ENCODE measurements around the gene NMBR. TPM values are rescaled to one million over a fixed set of nuclear protein-coding genes. Genes with fewer than 3 reads are reported as not detected.
"Not testable (repeated sequence)": the region's sequence is repeated elsewhere in the genome, so short reads cannot be mapped to it uniquely, and the experiment has no call there.

The NMBR gene
- total RNA-seq, 1 donor from 2014 or later = not detected

DNA sequence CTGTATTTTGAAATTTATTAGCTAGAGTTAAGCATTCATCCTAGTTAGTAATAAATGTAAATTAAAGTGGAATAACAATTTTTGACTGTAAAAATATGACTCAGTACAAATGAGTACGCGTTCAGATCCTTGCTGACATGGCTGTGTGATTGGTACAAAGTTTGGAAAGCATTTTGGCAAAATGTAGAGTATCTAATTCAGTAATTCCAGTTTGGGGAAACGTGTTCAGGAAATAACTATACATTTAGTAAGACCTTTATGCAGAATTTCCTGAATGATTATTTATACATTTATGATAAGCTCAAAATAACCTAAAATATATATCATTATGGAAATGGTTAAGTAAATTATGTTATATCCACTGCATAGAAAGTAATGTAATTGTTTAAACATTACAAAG lies 8.2 kb upstream of the NMBR start:
- no peak for DNase-seq (ENCODE audit: low read depth, low spot score)

GRCh38 chr6:142154336-142154735 lies 7.4 kb upstream of the NMBR start:
- no peak for DNase-seq (ENCODE audit: low read depth, low spot score)

- DNase-seq (ENCODE audit: low read depth, low spot score) = no peak
These were observed 6.3 kb upstream of the NMBR start for GRCh38 chr6:142153196-142153595.

- DNase-seq (ENCODE audit: low read depth, low spot score) = no peak
These were observed 5.8 kb upstream of the NMBR start for GRCh38 chr6:142152746-142153145.

GRCh38 chr6:142141531-142141930 lies 5.4 kb downstream of the NMBR start:
- not testable (repeated sequence) for DNase-seq (ENCODE audit: low read depth, low spot score)

DNA sequence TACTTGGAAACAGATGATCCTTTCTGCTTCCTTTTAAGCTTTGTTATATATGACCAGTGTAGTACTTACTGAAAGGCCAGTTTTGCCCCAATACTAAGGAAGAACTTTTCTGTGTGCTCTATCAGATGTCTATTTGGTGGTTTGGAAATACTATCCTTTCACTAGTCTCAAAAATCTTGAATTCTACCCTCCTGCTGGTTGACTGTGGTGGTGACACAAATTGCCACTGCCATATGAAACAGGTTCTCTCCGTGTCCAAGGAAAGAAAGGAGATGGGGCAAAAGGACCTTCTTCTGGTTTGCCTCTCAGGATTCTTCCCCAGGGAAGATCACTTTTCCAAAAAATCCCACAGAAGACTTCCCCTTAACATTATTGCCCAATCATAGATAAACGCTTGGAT lies 8.0 kb downstream of the NMBR start:
- DNase-seq (ENCODE audit: low read depth, low spot score) = no peak

DNA sequence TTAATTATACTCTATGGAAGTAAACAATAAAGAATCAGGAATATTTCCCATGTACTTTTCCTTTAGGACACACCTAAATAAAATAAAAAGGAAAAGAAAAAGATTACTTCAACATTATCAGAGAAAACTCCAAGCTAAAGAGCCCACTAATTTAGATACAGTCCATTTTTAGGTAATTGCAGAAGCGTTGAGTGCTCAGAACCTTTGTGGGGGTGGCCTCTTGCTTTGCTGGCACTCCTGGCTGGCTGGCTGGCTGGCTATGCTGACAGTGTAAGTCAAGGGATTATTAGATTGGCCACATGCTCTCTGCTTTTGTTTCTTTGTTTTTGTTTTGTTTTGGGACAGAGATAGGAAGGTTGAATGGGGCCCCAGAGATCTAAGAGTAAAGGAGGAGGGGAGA lies 14.3 kb downstream of the NMBR start, which contains the start of gene GJE1:
Gene GJE1, plus strand, starts transcription at position 301 of the 400 bp plus-strand sequence. CDS start 234 bp downstream, outside the sequence.
- no peak for DNase-seq (ENCODE audit: low read depth, low spot score)

GRCh38 chr6:142130814-142131213 lies 16.1 kb downstream of the NMBR start:
- DNase-seq (ENCODE audit: low read depth, low spot score) = no peak

DNA sequence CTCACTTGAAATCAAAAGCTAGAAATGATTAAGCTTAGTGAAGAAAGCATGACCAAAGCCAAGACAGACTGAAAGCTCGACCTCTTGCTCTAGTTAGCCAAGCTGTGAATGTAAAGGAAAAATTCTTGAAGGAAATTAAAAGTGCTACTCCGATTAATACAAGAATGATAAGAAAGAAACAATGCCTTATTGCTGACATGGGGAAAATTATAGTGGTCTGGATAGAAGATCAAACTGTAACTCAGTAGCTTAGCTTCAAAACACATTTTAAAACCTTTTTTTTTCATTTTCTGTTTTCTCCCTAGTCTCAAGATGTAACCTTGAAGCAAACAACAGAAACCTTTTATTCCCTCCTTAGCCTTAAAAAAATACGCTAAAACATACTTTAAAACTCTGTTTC lies 25.6 kb downstream of the NMBR start:
- no peak for DNase-seq (ENCODE audit: low read depth, low spot score)

DNA sequence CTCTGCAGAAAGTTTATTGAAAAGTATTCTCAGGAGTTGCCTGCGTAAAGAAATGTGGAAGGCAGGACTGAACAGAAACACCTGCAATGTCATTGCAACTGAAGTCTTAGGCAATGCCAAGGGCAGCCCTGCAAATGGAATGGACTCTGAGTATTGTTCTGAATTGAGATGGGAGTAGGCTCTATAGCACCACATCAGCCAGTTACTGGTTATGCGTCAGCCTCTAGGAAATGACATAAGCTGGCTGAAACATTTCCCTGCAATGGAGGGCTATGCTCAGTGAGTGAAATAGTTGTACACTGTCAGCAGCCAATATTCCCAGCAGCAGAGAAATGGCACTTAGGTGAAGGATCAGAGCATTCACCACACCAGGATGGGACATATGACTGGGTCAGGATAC lies 28.0 kb downstream of the NMBR start:
- no peak for DNase-seq (ENCODE audit: low read depth, low spot score)

- DNase-seq (ENCODE audit: low read depth, low spot score) = no peak
These were observed 28.6 kb downstream of the NMBR start for GRCh38 chr6:142118328-142118727.

GRCh38 chr6:142117366-142117765 lies 29.6 kb downstream of the NMBR start:
- DNase-seq (ENCODE audit: low read depth, low spot score) = no peak

GRCh38 chr6:142112451-142113061 lies 34.4 kb downstream of the NMBR start:
- peak; percentile 32 for DNase-seq (ENCODE audit: low read depth, low spot score)

DNA sequence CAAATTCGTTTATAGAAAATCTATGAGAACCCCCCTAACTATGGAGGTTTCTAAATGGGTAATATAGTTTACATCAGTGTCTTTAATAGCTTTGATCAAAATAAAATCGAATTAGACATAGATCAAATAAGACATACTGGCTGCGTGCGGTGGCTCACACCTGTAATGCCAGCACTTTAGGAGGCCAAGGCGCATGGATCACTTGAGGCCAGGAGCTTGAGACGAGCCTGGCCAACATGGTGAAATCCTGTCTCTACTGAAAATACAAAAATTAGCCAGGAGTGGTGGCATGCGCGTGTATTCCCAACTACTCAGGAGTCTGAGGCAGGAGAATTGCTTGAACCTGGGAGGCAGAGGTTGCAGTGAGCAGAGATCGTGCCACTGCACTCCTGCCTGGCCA lies 36.1 kb downstream of the NMBR start:
- DNase-seq (ENCODE audit: low read depth, low spot score) = not testable (repeated sequence)

DNA sequence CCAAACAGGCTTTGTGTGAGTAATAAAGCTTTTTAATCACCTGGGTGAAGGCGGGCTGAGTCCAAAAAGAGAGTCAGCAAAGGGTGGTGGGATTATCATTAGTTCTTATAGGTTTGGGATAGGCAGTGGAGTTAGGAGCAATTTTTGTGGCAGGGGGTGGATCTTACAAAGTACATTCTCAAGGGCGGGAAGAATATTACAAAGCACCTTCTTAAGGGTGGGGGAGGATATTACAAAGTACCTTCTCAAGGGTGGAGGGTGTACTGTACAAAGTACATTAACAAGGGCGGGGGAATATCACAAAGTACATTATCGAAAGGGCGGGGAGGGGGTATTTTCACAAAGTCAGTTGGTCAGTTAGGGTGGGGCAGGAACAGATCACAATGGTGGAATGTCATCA lies 42.1 kb downstream of the NMBR start:
- not testable (repeated sequence) for DNase-seq (ENCODE audit: low read depth, low spot score)

GRCh38 chr6:142088858-142089216 lies 58.1 kb downstream of the NMBR start:
- peak; percentile 1 for DNase-seq (ENCODE audit: low read depth, low spot score)

DNA sequence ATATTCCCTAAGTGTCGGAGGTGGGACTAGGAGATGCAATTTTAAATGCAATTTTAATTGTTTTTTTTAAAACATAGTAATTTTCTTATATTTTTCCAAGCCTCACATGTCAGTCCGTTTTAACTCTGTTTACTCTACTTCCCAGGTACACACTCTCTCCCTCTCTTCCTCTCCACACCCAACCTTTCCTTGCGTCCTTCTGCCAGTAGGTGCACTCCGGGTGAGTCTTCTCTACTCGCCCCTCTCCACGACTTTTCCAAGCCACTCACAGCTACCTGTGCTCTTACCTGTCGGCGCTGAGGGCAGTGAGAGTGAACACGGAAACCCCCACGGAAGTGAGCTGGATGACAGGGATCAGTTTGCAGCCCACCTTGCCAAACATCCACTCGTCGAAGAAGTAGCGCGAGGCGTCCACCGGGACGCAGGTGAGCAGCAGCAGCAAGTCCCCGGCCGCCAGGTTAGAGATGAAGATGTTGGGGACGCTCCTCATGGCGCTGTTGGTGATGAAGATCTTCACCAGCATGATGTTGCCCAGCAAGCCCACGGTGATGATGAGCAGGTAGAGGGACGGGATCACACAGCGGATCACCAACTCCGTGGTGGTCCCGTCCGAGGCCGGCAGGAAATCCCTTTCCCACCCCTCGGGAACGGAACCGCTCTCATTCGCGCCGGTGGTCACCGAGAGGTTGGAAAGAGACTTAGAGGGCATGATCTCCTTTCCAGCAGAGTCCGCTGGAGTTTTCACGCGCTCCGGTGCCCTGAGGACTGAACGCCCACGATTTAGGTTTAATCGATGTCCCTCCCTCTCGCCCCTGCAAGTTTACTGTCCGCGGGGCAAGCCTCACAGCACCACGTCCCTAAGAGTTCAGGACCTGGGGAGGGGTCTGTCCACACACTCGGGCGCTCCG lies 58.7 kb downstream of the NMBR start:
- DNase-seq (ENCODE audit: low read depth, low spot score) = no peak

GRCh38 chr6:142079130-142079529 lies 67.8 kb downstream of the NMBR start:
- no peak for DNase-seq (ENCODE audit: low read depth, low spot score)

DNA sequence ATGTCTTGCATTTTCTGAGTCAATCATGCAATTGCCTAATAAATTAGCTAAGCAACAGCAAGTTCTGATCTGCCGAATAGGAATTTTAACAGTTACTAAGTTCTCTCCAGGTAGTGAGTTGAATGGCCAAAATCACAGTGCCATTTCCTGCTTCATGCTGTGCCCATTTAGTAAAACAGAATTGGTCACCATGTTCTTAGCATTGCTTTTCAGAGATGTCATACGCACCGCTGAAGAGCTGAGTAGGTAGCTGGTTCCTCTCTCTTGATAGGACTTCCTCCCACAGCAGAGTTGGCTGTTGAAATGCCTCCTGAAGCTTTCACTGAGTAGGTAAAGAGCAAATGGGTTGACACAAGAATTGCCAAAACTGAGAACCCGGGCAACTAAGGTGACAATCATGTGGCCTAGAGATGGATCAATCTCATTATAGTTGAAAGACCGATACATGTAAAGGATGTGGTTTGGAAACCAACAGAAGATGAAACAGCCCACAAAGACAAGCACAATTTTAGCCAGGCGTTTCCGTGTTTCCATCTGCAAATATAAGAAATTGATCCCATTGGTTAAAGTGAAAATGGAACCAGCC lies 71.3 kb downstream of the NMBR start:
- no peak for DNase-seq (ENCODE audit: low read depth, low spot score)

DNA sequence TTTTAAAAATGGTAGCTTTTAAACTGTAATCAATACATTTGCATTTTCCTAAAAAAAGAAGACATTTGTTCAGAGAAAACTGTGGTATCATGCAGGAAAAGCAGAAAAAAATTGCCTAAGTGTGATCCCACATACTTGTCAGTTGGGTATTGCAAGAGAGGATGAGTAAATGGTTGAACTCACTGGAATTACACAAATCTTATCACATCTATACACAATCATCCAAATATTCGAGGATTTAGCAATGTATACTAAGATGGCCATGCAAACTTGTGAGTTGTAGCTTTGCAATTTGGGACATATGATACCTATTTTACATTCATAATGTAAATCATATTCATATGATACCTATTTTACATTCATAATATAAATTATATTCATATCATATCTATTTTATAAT lies 72.4 kb downstream of the NMBR start:
- no peak for DNase-seq (ENCODE audit: low read depth, low spot score)

- DNase-seq (ENCODE audit: low read depth, low spot score) = no peak
These were observed 74.9 kb downstream of the NMBR start for GRCh38 chr6:142071981-142072380.

- DNase-seq (ENCODE audit: low read depth, low spot score) = no peak
These were observed 78.5 kb downstream of the NMBR start for GRCh38 chr6:142068416-142068815.

Measured in pulmonary artery endothelial cell (primary cell).